HL-60 (cell line): ENCODE results near the gene PTPRK.

Experiments used
- DNase-seq, 2 experiments: peaks; one replicate each; pipeline ENCODE4 v3.0.0-alpha.2; 2010 to 2020; ENCODE audit warnings: low read depth in 1 of 2, low spot score in 1 of 2
- H3K27ac ChIP-seq: fragments of 250-450 bp; sonication (Bioruptor Pico); replicated peaks from 2 replicates; pipeline ENCODE4 v1.5.1; 2020; ENCODE audit warnings: mild to moderate bottlenecking, moderate library complexity
- H3K27me3 ChIP-seq: fragments of 250-450 bp; sonication (Bioruptor Pico); 2 replicates; pipeline ENCODE4 v1.5.1; 2021; ENCODE audit warnings: mild to moderate bottlenecking, moderate library complexity; ENCODE audit not compliant: insufficient read depth, poor library complexity, severe bottlenecking
- H3K4me3 ChIP-seq: replicated peaks from 2 replicates; pipeline ENCODE4 v1.5.1; 2011; ENCODE audit warnings: mild to moderate bottlenecking, control low read depth, low read length; ENCODE audit not compliant: insufficient read depth
- CTCF ChIP-seq: IDR thresholded peaks from one replicate; pipeline ENCODE4 v1.5.1; 2011; ENCODE audit warnings: low read length, control low read depth, inconsistent platforms; ENCODE audit not compliant: insufficient read depth
- GABPA ChIP-seq: IDR thresholded peaks from 2 replicates; pipeline ENCODE4 v1.6.1; 2012; ENCODE audit warnings: low read depth
- POLR2AphosphoS5 ChIP-seq: IDR thresholded peaks from 2 replicates; pipeline ENCODE4 v1.6.1; 2012; ENCODE audit warnings: low read depth
- REST ChIP-seq: IDR thresholded peaks from 2 replicates; pipeline ENCODE4 v1.6.1; 2012; ENCODE audit warnings: low read depth; ENCODE audit not compliant: insufficient replicate concordance
- SPI1 ChIP-seq: IDR thresholded peaks from 2 replicates; pipeline ENCODE4 v1.6.1; 2012; ENCODE audit warnings: low read depth, mild to moderate bottlenecking, borderline replicate concordance

PTPRK gene

GRCh38 chr6:128280066-128280465 is 240.3 kb downstream of the PTPRK start:
- DNase-seq: no peak
- H3K27me3 ChIP-seq: no peaks in the 10 kb centered on the region
- no peak overlapping the region for H3K27ac ChIP-seq
- TF ChIP-seq SPI1 (no peak), GABPA (no peak), REST (no peak), CTCF (no peak), POLR2AphosphoS5 (no peak)
- no peak overlapping the region for H3K4me3 ChIP-seq

- no peak for DNase-seq
- TF ChIP-seq GABPA (no peak), SPI1 (no peak), REST (no peak), POLR2AphosphoS5 (no peak), CTCF (no peak)
- Histone ChIP-seq H3K27me3 (no peaks in the 10 kb centered on the region), H3K27ac (no peak overlapping the region), H3K4me3 (no peak overlapping the region)
Measured at GRCh38 chr6:128278836-128279235, 241.6 kb downstream of the PTPRK start.

- H3K27me3 ChIP-seq: no peaks in the 10 kb centered on the region
- TF ChIP-seq REST (no peak), SPI1 (no peak), POLR2AphosphoS5 (no peak), GABPA (no peak), CTCF (no peak)
- no peak for DNase-seq
- no peak overlapping the region for H3K4me3 ChIP-seq
- no peak overlapping the region for H3K27ac ChIP-seq
Measured at GRCh38 chr6:128277379-128277778, 243.0 kb downstream of the PTPRK start.
